Esophagus squamous epithelium (tissue), 5 donors: ENCODE data around the gene ALAS1. TPM values are rescaled to one million over a fixed set of nuclear protein-coding genes. Genes with fewer than 3 reads are reported as not detected.
A peak's percentile ranks its signal among the peaks of the same experiment; 100 is the strongest.

ENCODE experiments used
- DNase-seq: peaks from one replicate; lab custom pipeline; 2025; lab: John Stamatoyannopoulos, UW
- H3K27ac ChIP-seq, 4 donors: fragments of 200-600 bp; sonication (generic); one replicate each; pipeline ENCODE4 v1.5.1; 2016 to 2019; ENCODE audit warnings: mild to moderate bottlenecking in 1 of 4
- H3K27me3 ChIP-seq, 4 donors: fragments of 200-600 bp; sonication (generic); 1 replicate in 3 of 4; 2 replicates in 1 of 4; pipeline versions ENCODE4 v1.5.1 to v1.6.0; 2017 to 2021; ENCODE audit warnings: antibody characterized with exemption in 1 of 4
- H3K36me3 ChIP-seq, 3 donors: fragments of 200-600 bp; sonication (generic); one replicate each; pipeline ENCODE4 v1.5.1; 2016 to 2019
- H3K4me1 ChIP-seq, 3 donors: fragments of 200-600 bp; sonication (generic); one replicate each; pipeline ENCODE4 v1.5.1; 2017 to 2019
- H3K4me3 ChIP-seq, 4 donors: fragments of 200-600 bp; sonication (generic); 1 replicate in 3 of 4; 2 replicates in 1 of 4; pipeline ENCODE4 v1.5.1; 2016 to 2019; ENCODE audit warnings: mild to moderate bottlenecking in 2 of 4, moderate library complexity in 1 of 4
- H3K9me3 ChIP-seq, 3 donors: fragments of 200-600 bp; sonication (generic); one replicate each; pipeline ENCODE4 v1.5.1; 2016 to 2019
- CTCF ChIP-seq, 6 experiments: fragments of 450-650 bp in 4 of 6; fragments of 200-600 bp in 2 of 6; sonication (generic) in 2 of 6; IDR thresholded peaks; one replicate each; pipeline ENCODE4 v1.5.1; 2016 to 2019; ENCODE audit warnings: antibody characterized with exemption in 6 of 6, mild to moderate bottlenecking in 4 of 6, moderate library complexity in 4 of 6
- POLR2A ChIP-seq, 4 donors: fragments of 450-650 bp; IDR thresholded peaks; one replicate each; pipeline ENCODE4 v1.6.1; 2017; ENCODE audit warnings: antibody characterized with exemption in 4 of 4, mild to moderate bottlenecking in 4 of 4, moderate library complexity in 3 of 4
- WGBS, 2 donors: methylation state at CpG; one replicate each; pipeline ENCODE4 v1.1.5; 2018; 5-methylcytosine and 5-hydroxymethylcytosine counted together
- intact Hi-C: fragments of 100-400 bp; cut with DNase I; formaldehyde crosslinking; loops from one replicate; pipeline ENCODE4 v1.15.0; 2022
- total RNA-seq, 4 donors: library from RNA; depleted of rRNA; stranded (reverse); fragments of >200 nt; gene quantifications; one replicate each; pipeline ENCODE4 v1.1.0, GENCODE V29; 2016
- donor health status: DM: yes; HTN: yes; CAD: no.

Gene ALAS1
- total RNA-seq, 4 donors from 2014 or later: 28.3 to 45.5 (median 35.1) TPM

GRCh38 chr3:52232279-52233107 is 34.5 kb downstream of the ALAS1 start:
- Histone ChIP-seq H3K4me1 (peaks cover 14 to 56% (median 14%) of the 10 kb centered on the region in 3 donors), H3K36me3 (peaks cover 33 to 85% (median 40%) of the 10 kb centered on the region in 3 donors), H3K27ac (no peak overlapping the region), H3K9me3 (no peaks in the 10 kb centered on the region), H3K4me3 (no peak overlapping the region), H3K27me3 (no peaks in the 10 kb centered on the region)
- 80 to 85% methylated on average over 9 to 11 of the region's 28 CpGs for WGBS, 2 donors
- no peak for DNase-seq
- intact Hi-C loops: no loop called here
- TF ChIP-seq CTCF (IDR thresholded peaks at IDR 0.05) (peak in 3 of 6 experiments; percentile 11 to 35 (median 29)), POLR2A (IDR thresholded peaks at IDR 0.05) (no peak)

- 94 to 100% methylated on average over 2 to 3 of the region's 5 CpGs for WGBS, 2 donors
- no peak overlapping the region for H3K27ac ChIP-seq
- TF ChIP-seq POLR2A (IDR thresholded peaks at IDR 0.05) (no peak), CTCF (IDR thresholded peaks at IDR 0.05) (no peak)
- intact Hi-C loops: no loop called here
- H3K36me3 ChIP-seq: peaks cover 33 to 79% (median 39%) of the 10 kb centered on the region in 3 donors
- no peaks in the 10 kb centered on the region for H3K27me3 ChIP-seq
- DNase-seq: no peak
- H3K9me3 ChIP-seq: no peaks in the 10 kb centered on the region
- peaks cover 20 to 62% (median 21%) of the 10 kb centered on the region in 3 donors for H3K4me1 ChIP-seq
- no peak overlapping the region for H3K4me3 ChIP-seq
These were observed 35.2 kb downstream of the ALAS1 start for GRCh38 chr3:52233108-52233591.

- H3K27ac ChIP-seq: peak overlapping the region in 1 of 4 donors; percentile 14
- intact Hi-C loops: no loop called here
- no peak overlapping the region for H3K4me3 ChIP-seq
- no peak for DNase-seq
- no peaks in the 10 kb centered on the region for H3K27me3 ChIP-seq
- peaks cover 23 to 69% (median 23%) of the 10 kb centered on the region in 3 donors for H3K4me1 ChIP-seq
- H3K36me3 ChIP-seq: peaks cover 29 to 71% (median 31%) of the 10 kb centered on the region in 3 donors
- TF ChIP-seq POLR2A (IDR thresholded peaks at IDR 0.05) (no peak), CTCF (IDR thresholded peaks at IDR 0.05) (no peak)
- no peaks in the 10 kb centered on the region for H3K9me3 ChIP-seq
- whole genome bisulfite sequencing, 2 donors: 66 to 88% methylated on average over 1 to 3 of the region's 3 CpGs
These were observed 36.0 kb downstream of the ALAS1 start for GRCh38 chr3:52233968-52234367.

- WGBS, 2 donors: 70 to 95% methylated on average over 6 to 7 of the region's 15 CpGs
- H3K27me3 ChIP-seq: no peaks in the 10 kb centered on the region
- H3K4me1 ChIP-seq: peaks cover 25 to 75% (median 28%) of the 10 kb centered on the region in 3 donors
- TF ChIP-seq CTCF (IDR thresholded peaks at IDR 0.05): no peak
- no peak for TF ChIP-seq POLR2A (IDR thresholded peaks at IDR 0.05)
- no peak overlapping the region for H3K4me3 ChIP-seq
- DNase-seq: no peak
- no peaks in the 10 kb centered on the region for H3K9me3 ChIP-seq
- intact Hi-C loops: loop anchor here (5.0 kb wide), 1 partner anchor 38 kb away; no protein-coding TSS in a partner anchor
- no peak overlapping the region for H3K27ac ChIP-seq
- peaks cover 21 to 63% (median 23%) of the 10 kb centered on the region in 3 donors for H3K36me3 ChIP-seq
These were observed 36.8 kb downstream of the ALAS1 start for GRCh38 chr3:52234516-52235447.
